GM08714 (cell line): ENCODE data around the gene IL17F.
"Not testable (repeated sequence)": the region's sequence is repeated elsewhere in the genome, so short reads cannot be mapped to it uniquely, and the experiment has no call there.

Source experiments
- H3K4me3 ChIP-seq: fragments of 200-500 bp; sonication (Bioruptor generic); 2 replicates; pipeline ENCODE4 v1.5.1; 2014; ENCODE audit warnings: mild to moderate bottlenecking, low read length, inconsistent platforms
- ZNF274 ChIP-seq: IDR thresholded peaks from 2 replicates; pipeline ENCODE4 v1.6.1; 2012; ENCODE audit warnings: mild to moderate bottlenecking, low read depth, low read length

Gene IL17F

DNA sequence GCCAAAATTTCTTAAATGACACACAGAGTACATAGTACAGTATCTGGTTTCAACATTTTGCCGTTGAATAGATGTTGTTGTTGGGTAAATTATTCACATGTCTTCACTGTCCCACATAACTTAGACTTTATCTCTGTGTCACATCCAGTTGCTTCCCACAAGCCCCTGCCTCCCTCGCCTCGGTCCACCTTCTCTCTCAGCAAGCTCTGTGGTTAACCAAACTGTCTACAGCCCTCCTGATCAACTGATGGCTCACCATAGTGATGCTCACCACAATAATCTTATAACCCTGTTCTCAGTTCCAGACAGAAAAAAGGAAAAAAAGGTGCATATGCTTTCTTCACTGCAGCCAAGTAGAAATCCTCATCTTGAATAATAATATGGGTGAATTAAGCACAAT, 23.0 kb downstream of the IL17F start:
- no peak overlapping the region for H3K4me3 ChIP-seq
- TF ChIP-seq ZNF274: no peak

DNA sequence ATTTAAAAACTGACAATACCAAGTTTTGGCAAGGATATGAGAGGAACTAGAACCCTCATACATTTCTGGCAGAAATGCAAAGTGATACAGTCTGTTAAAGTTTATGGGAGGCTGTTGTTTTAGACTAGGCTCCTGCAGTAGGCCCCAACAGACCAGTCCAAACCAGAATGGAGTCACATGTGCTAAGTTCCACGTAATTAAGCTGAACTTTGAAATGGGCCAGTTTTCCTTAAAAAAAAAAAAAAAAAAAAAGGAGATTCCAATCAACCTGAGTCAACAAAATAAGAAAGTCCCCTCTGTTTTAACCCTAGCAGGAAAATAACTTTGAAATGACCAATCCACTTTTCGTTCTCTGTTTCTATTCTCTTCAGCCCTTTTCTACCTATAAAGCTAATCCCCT, 26.5 kb downstream of the IL17F start:
- no peak for TF ChIP-seq ZNF274
- H3K4me3 ChIP-seq: no peak overlapping the region

- no peak for TF ChIP-seq ZNF274
- H3K4me3 ChIP-seq: no peak overlapping the region
Measured at GRCh38 chr6:52216932-52217575, 27.2 kb downstream of the IL17F start.

DNA sequence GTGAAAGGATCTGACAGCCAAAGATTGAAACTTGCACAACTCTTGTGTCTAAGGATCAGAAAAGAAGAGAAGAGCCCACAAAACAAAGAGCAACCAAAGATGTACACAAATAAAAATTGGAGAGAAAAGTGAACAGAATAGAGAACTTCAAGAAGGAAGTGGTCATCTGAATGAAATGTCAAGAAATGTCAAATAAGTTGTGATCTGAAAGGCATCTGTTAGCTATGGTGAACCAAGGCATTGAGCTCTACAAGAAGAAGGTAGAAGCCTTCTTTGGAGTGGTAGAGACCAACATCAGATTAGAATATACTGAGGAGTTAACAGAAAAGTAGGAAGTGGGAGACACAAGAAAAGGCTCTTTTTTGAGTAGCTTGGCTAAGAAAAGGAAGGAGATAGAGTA, 28.5 kb downstream of the IL17F start:
- TF ChIP-seq ZNF274: no peak
- H3K4me3 ChIP-seq: no peak overlapping the region

- TF ChIP-seq ZNF274: no peak
- no peak overlapping the region for H3K4me3 ChIP-seq
Measured at GRCh38 chr6:52213127-52213526, 31.2 kb downstream of the IL17F start.

DNA sequence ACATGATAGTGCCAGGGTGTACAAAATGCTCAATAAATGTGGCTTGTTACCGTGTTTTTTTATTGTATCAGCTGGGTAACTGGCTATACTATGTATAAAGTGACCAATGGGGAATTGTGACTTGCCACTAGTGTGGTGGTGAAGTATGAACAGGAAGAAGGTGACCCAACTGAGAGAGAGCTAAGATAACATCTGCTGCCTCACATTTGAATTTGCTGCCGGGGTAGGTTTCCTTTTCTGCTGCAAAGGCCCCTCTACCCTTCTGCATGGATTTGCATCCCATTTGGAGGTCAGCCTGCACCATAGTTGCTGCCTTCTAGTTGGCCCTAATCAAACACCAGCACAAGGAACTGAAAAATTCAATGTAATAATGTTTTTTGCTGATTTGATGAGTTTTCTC, 34.1 kb downstream of the IL17F start:
- H3K4me3 ChIP-seq: no peak overlapping the region
- TF ChIP-seq ZNF274: no peak

DNA sequence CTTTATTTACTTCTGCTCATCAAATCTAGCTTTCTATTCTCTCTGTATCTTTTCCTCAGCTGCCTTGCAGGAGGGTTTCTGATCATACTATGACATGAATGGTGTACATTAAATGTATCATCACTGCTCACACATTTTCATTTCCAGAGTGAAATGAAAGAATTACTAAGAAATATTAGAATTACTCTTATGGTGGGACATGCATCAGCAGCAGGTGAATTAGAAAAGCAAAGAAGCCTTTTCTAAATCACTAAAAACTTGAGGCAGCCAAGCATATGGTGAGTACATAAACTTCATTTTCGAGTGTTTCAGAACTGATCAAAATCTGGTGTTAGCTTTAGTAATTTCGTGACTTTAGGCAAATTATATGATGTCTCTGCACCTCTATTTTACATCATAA, 34.5 kb downstream of the IL17F start:
- TF ChIP-seq ZNF274: no peak
- H3K4me3 ChIP-seq: no peak overlapping the region

- H3K4me3 ChIP-seq: no peak overlapping the region
- no peak for TF ChIP-seq ZNF274
Measured at GRCh38 chr6:52208612-52209011, 35.7 kb downstream of the IL17F start.

GRCh38 chr6:52207066-52207465, 37.2 kb downstream of the IL17F start:
- TF ChIP-seq ZNF274: no peak
- H3K4me3 ChIP-seq: no peak overlapping the region

DNA sequence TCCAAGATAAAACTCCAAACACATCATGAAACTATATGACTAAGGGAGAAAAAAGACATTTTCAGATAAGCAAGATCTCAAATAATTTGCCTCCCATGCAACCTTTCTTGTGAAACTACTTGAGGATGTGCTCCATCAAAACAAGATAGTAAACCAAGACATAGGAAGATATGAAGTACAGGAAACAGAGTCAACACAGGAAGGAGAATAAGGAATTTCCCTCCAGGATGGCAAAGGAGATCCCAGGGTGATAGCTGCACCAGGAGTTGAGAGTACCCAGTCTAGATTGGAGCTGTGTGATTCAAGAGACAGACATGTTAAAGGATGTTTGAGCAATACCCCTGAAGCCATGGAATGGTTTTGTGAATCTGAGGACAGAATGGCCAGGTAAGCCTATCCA, 42.8 kb downstream of the IL17F start:
- TF ChIP-seq ZNF274: no peak
- no peak overlapping the region for H3K4me3 ChIP-seq

DNA sequence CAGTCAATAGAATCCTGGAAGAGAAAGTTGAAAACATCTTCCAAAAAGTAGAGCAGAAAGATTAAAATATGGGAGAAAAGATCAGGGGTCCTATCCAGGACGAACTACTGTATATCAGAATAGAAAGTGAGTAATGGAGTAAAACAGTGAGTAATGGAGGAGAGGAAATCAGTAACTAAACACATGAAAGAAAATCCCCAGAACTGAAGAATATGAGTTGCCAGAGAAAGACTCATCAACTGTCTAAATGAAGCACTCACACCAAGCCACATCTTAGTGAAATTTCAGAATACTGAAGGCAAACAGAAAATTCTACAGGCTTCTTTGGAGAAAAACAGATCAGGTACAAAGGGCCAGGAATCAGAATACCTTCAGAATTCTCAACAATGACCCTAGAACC, 43.3 kb downstream of the IL17F start:
- H3K4me3 ChIP-seq: no peak overlapping the region
- TF ChIP-seq ZNF274: no peak

GRCh38 chr6:52200088-52200487, 44.2 kb downstream of the IL17F start:
- H3K4me3 ChIP-seq: not testable (repeated sequence)

GRCh38 chr6:52195886-52196285, 48.4 kb downstream of the IL17F start:
- TF ChIP-seq ZNF274: no peak
- no peak overlapping the region for H3K4me3 ChIP-seq

DNA sequence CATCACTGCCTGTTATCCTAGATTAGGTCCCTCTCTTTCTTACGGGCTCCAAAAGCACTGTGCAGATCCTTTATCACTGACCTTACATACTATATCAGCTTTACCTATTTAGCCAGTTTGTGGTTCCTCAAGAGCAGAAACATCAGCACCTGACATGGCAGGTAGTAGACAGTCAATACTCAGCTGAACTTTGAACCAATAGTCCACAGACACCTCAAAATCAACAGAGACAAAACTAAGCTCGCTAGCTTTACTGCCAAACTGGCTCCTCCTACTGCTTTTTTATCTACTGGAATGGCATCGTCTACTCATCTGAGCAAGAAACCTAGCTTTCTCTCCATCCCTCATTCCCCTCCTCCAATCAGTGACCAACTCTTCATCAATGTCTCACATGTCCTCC, 52.5 kb downstream of the IL17F start:
- H3K4me3 ChIP-seq: no peak overlapping the region
- no peak for TF ChIP-seq ZNF274

DNA sequence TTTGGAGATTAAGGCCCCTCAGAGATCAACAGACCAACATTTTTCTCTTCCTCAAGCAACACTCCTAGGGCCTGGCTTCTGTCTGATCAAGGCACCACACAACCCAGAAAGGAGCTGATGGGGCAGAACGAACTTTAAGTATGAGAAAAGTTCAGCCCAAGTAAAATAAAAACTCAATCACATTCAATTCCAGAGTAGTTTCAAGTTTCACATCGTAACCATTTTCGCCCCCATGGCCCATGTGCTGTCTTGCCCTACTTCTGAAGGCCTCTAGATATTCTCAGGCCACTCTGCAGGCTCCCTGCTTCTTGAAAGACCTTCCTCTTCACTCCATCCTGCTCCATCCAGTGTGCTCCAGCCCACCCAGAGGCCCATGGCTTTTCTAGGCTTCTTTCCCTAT, 53.9 kb downstream of the IL17F start:
- H3K4me3 ChIP-seq: no peak overlapping the region
- no peak for TF ChIP-seq ZNF274

GRCh38 chr6:52189974-52190373, 54.3 kb downstream of the IL17F start:
- no peak for TF ChIP-seq ZNF274
- no peak overlapping the region for H3K4me3 ChIP-seq
